ENCODE data around the gene HHIPL1. TPM values are rescaled to one million over a fixed set of nuclear protein-coding genes. Genes with fewer than 3 reads are reported as not detected.
A peak's percentile ranks its signal among the peaks of the same experiment; 100 is the strongest.
"Not testable (repeated sequence)": the region's sequence is repeated elsewhere in the genome, so short reads cannot be mapped to it uniquely, and the experiment has no call there.

The HHIPL1 gene
- total RNA-seq, 2 experiments from 2014 or later, result 0.09 TPM; not detected in 1

DNA sequence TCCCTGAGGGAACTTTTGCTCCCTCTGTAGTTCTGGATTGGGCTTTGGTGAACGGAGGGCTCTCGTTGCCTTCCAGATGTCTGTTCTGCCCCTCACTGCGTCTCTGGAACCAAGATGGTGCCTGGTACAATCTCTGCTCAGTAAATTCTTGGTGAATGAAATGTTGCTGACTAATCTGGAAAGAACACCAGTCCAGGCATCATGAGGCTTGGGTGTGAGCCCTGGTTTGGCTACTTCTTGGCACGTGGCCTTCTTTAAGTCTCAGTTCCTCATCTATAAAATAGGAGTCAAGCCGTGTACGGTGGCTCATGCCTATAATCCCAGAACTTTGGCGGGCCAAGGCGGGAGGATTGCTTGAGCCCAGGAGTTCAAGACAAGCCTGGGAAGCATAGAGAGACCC is 4.3 kb downstream of the HHIPL1 start:
- ATAC-seq (no peak), DNase-seq (no peak)
- Mint-ChIP-seq H3K36me3 (no peaks in the 10 kb centered on the region), H3K9me3 (ENCODE audit: low read depth) (no peaks in the 10 kb centered on the region), H3K27me3 (peaks cover 16% of the 10 kb centered on the region), H3K27ac (no peak overlapping the region), H3K4me1 (no peaks in the 10 kb centered on the region), H3K4me3 (no peak overlapping the region)
- CTCF ChIA-PET, result no interaction called here

DNA sequence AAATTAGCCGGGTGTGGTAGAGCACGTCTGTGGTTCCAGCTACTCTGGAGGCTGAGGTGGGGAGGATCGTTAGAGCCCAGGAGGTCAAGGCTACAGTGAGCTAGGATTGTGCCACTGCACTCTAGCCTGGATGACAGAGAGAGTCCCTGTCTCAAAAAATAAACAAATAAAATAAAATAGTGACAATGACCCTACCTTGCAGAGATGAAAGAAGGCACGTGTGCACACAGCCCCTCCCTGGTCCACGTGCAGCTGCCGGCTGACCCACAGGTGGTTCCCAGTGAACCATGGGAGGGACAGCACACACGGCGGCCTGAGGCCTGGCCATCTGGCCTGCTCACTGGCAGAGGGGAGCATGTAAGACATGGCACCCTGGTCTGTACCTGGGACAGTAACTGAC is 4.7 kb downstream of the HHIPL1 start:
- CTCF ChIA-PET, result no interaction called here
- DNase-seq (no peak), ATAC-seq (no peak)
- Mint-ChIP-seq H3K27me3 (peaks cover 16% of the 10 kb centered on the region), H3K9me3 (ENCODE audit: low read depth) (no peaks in the 10 kb centered on the region), H3K27ac (no peak overlapping the region), H3K4me1 (no peaks in the 10 kb centered on the region), H3K4me3 (no peak overlapping the region), H3K36me3 (no peaks in the 10 kb centered on the region)

DNA sequence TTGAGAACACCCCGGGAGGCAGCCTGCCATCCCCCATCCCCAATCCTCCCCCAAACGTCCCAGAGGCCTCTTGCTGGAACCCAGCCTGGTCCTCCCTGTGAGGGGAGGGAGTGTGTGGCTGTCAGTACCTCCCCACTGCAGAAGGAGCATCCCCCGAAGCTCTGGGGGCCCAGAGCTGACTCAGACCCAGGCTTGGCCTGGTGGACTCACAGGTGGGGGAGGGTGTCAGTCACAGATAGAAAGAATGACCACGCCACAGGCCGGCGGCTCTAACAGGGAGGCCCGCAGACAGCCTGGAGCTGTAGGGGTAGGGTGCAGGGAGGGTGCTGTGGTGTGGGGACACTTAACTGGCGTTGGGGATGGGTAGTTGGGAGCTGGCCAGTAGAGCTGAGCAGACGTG is 5.3 kb downstream of the HHIPL1 start:
- no peak overlapping the region for H3K27ac Mint-ChIP-seq
- H3K36me3 Mint-ChIP-seq, result no peaks in the 10 kb centered on the region
- H3K27me3 Mint-ChIP-seq, result peaks cover 17% of the 10 kb centered on the region
- no peak overlapping the region for H3K4me3 Mint-ChIP-seq
- no peaks in the 10 kb centered on the region for H3K9me3 Mint-ChIP-seq (ENCODE audit: low read depth)
- no peaks in the 10 kb centered on the region for H3K4me1 Mint-ChIP-seq
- CTCF ChIA-PET, result no interaction called here
- DNase-seq, result no peak
- no peak for ATAC-seq

DNA sequence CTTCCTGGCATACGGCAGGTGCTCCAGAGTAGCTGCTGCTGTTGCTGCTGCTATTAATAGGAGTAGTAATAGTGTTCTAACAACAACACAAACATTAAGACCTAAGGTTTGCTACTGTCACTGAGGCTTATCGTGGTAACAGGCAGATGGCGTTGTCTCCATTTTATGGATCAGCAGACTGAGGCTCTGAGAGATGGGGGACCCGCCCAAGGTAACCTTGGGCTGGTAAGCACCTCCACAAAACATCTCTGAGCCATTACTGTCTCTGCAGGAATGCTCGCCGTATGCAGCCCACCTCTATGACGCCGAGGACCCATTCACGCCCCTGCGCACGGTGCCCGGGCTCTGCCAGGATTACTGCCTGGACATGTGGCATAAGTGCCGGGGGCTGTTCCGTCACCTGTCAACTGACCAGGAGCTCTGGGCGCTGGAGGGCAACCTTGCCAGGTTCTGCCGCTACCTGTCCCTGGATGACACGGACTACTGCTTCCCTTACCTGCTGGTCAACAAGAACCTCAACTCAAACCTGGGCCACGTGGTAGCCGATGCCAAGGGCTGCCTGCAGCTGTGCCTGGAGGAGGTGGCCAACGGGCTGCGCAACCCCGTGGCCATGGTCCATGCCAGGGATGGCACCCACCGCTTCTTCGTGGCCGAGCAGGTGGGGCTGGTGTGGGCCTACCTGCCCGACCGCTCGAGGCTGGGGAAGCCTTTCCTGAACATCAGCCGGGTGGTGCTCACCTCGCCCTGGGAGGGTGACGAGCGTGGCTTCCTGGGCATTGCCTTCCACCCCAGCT is 7.2 kb downstream of the HHIPL1 start:
- ATAC-seq (no peak), DNase-seq (no peak)
- CTCF ChIA-PET, result no interaction called here
- H3K4me1 Mint-ChIP-seq, result no peaks in the 10 kb centered on the region
- peaks cover 6% of the 10 kb centered on the region for H3K27me3 Mint-ChIP-seq
- H3K9me3 Mint-ChIP-seq (ENCODE audit: low read depth), result no peaks in the 10 kb centered on the region
- no peak overlapping the region for H3K4me3 Mint-ChIP-seq
- no peaks in the 10 kb centered on the region for H3K36me3 Mint-ChIP-seq
- no peak overlapping the region for H3K27ac Mint-ChIP-seq

DNA sequence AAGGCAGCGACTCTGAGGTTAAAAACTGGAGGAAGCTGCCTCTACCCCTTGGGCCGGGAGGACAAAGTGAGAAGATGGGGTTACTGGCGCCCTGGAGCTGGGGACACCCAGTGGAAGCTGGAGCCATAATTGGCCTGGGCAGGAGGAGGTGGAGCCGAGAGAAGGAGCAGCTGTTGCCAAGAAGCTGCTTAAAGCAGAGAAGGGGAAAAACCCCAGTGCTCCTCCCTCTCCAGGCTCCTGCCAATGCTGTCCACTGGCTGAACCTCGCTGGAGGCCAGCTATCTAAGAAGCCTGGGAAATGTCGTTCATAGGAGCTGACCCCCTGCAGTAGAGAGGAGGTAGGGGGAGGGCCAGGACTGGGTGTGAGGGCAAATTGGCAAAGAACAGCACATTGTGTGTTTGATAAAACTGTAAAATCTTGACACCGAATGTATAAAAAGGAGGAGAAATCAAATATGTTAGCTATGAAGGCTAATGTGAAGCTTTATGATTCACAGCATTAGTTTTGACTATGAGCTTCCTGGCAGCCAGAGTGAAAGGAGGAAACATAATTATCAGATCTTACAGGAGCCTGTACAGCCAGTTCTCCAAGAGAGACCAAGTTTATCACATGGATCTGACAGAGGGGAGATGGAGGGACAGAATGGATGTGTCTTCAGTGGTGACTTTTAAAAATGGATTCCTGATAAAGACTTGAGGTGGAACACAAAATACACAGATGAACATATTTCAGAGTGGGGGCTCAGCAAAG is 9.5 kb downstream of the HHIPL1 start:
- DNase-seq (no peak), ATAC-seq (no peak)
- Mint-ChIP-seq H3K9me3 (ENCODE audit: low read depth) (no peaks in the 10 kb centered on the region), H3K4me1 (no peaks in the 10 kb centered on the region), H3K27ac (no peak overlapping the region), H3K27me3 (peaks cover 23% of the 10 kb centered on the region), H3K36me3 (no peaks in the 10 kb centered on the region), H3K4me3 (no peak overlapping the region)
- CTCF ChIA-PET, result interaction anchor here (0.6 kb wide), 1 partner anchor 216 kb away, joined by 3 read pairs; no protein-coding TSS in a partner anchor

DNA sequence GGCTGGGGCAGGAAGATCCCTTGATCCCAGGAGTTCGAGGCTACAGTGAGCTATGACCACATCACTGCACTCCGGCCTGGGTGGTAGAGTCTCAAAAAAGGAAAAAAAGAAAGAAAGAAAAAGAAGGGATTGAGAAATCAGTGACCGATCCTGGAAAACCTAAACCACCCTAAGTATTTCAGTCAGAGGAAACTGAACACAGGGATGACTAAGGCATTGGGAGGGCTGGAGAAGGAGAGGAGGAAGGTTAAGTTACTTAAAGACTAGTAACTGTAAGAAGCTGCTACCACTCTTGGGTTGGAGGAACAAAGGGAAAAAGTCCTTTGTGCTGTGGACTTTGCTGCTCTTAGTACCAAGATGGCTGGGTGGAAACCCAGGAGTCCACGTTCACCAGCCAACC is 10.6 kb downstream of the HHIPL1 start:
- H3K36me3 Mint-ChIP-seq, result no peaks in the 10 kb centered on the region
- H3K27me3 Mint-ChIP-seq, result peaks cover 30% of the 10 kb centered on the region
- no peaks in the 10 kb centered on the region for H3K9me3 Mint-ChIP-seq (ENCODE audit: low read depth)
- no peak for ATAC-seq
- H3K4me1 Mint-ChIP-seq, result no peaks in the 10 kb centered on the region
- H3K4me3 Mint-ChIP-seq, result no peak overlapping the region
- no peak for DNase-seq
- no peak overlapping the region for H3K27ac Mint-ChIP-seq
- CTCF ChIA-PET, result no interaction called here

DNA sequence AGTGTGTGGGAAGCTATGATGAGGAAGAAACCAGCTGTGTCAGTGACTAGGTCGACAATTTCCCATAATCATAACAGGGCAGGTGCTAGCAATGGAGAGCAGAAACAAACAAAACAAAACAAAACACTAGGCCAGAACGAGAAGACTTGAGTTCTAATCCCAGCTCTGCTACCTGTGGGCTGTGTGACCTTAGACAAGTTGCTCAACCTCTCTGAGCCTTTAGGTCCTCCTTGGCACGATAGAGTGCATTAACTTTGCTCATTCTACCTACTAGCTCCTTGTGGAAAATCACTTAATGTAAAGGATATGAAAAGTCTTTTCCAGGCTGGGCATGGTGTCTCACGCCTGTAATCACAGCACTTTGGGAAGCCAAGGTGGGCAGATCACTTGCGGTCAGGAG is 11.2 kb downstream of the HHIPL1 start:
- H3K4me1 Mint-ChIP-seq, result no peaks in the 10 kb centered on the region
- DNase-seq (no peak), ATAC-seq (no peak)
- H3K27ac Mint-ChIP-seq, result no peak overlapping the region
- H3K4me3 Mint-ChIP-seq, result no peak overlapping the region
- H3K27me3 Mint-ChIP-seq, result peaks cover 36% of the 10 kb centered on the region
- H3K9me3 Mint-ChIP-seq (ENCODE audit: low read depth), result no peaks in the 10 kb centered on the region
- no peaks in the 10 kb centered on the region for H3K36me3 Mint-ChIP-seq
- CTCF ChIA-PET, result interaction anchor here (0.6 to 1.3 kb wide), 2 partner anchors 327 to 1607 kb away, joined by 3 read pairs; no protein-coding TSS in a partner anchor

DNA sequence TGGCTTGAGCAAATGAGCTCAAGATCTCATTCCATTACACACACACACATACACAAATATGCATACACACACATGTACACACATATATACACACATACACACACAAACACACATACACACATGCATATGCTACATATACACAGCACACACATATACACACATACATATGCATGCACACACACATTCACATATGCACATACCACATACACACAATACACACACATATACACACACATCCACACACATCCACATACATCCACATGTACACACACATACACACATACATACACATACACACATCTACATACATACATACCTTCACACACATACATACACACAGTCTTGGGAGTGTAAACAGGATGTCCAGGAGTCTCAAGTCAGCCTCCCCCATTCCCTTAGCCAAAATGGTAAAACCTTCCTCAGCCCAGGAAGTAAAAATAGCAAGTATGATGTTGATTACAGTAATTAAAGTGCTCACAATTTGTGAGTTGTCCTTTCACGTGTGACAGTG is 12.8 kb downstream of the HHIPL1 start:
- CTCF ChIA-PET, result interaction anchor here (1.3 kb wide), 1 partner anchor 326 kb away, joined by 3 read pairs; no protein-coding TSS in a partner anchor
- no peak for ATAC-seq
- no peaks in the 10 kb centered on the region for H3K9me3 Mint-ChIP-seq (ENCODE audit: low read depth)
- H3K4me3 Mint-ChIP-seq, result no peak overlapping the region
- DNase-seq, result no peak
- no peak overlapping the region for H3K27ac Mint-ChIP-seq
- no peaks in the 10 kb centered on the region for H3K4me1 Mint-ChIP-seq
- H3K27me3 Mint-ChIP-seq, result peaks cover 40% of the 10 kb centered on the region
- H3K36me3 Mint-ChIP-seq, result no peaks in the 10 kb centered on the region

DNA sequence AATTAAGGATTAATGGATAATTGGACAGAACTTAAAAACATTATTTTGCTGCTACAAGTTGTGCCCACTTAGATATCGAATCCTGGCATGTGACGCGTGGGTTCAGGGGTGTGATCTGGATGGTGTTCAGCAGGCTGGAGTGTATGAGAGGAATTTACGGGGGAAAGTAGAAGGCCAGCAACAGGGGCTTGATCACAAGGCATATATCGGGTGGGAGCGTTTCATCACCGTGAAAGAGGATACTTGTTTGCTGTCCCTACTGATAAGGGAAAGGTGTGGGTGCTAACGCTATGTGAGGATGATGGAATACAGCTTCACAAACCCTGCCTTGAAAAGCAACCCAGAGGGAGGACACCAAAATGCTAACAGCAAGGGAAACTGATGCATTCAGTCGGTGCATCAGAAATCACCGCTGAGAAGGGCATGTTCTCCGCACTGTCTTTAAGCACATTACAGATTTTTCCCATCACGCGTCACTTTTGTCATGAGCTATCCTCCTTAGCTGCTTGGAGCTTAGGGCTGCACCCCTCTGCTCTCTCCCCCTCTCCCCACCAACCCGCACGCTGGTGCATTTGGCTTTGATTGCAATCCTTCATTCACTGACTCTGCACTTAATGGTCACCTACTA is 13.4 kb downstream of the HHIPL1 start:
- DNase-seq (no peak), ATAC-seq (no peak)
- H3K4me1 Mint-ChIP-seq, result no peaks in the 10 kb centered on the region
- H3K27ac Mint-ChIP-seq, result no peak overlapping the region
- H3K4me3 Mint-ChIP-seq, result no peak overlapping the region
- no peaks in the 10 kb centered on the region for H3K36me3 Mint-ChIP-seq
- no peaks in the 10 kb centered on the region for H3K9me3 Mint-ChIP-seq (ENCODE audit: low read depth)
- CTCF ChIA-PET, result no interaction called here
- H3K27me3 Mint-ChIP-seq, result peaks cover 40% of the 10 kb centered on the region

DNA sequence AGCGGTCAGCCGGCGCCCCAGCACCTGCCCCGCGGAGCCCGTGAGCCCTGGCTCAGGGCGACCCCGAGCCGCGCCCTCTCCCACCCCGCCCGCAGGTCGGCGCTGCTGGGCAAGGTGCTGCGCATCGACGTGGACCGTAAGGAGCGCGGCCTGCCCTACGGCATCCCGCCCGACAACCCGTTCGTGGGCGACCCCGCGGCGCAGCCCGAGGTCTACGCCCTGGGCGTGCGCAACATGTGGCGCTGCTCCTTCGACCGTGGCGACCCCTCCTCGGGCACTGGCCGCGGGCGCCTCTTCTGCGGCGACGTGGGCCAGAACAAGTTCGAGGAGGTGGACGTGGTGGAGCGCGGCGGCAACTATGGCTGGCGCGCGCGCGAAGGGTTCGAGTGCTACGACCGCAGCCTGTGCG is 14.4 kb downstream of the HHIPL1 start:
- ATAC-seq, result peak; percentile 45
- no peaks in the 10 kb centered on the region for H3K36me3 Mint-ChIP-seq

DNA sequence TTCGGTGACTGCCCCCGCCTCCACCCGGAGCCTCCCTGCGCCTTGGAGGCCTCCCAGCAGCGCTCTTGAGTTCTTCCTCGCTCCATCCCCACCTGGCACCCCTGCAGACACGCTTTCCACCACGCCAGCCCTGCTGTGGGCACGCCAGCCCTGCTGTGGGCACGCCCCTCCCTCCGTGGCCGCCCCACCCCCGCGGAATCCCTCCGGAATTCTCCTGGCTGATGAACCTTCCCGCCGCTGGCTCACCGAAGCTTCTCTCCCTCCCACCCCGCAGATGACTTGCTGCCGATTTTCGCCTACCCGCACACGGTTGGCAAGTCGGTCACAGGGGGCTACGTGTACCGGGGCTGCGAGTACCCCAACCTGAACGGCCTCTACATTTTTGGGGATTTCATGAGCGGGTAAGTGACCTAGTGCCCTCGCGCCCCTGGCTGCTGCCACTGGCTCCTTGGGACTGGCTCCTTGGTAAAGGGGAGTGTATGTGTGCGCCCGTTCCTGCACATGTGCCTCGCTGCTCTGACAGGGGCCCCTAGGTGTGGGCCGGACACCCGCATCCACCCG is 15.2 kb downstream of the HHIPL1 start:
- no peak overlapping the region for H3K4me3 Mint-ChIP-seq
- H3K27me3 Mint-ChIP-seq, result peaks cover 34% of the 10 kb centered on the region
- ATAC-seq (no peak), DNase-seq (no peak)
- no peaks in the 10 kb centered on the region for H3K36me3 Mint-ChIP-seq
- no peaks in the 10 kb centered on the region for H3K9me3 Mint-ChIP-seq (ENCODE audit: low read depth)
- H3K27ac Mint-ChIP-seq, result no peak overlapping the region
- H3K4me1 Mint-ChIP-seq, result no peaks in the 10 kb centered on the region
- CTCF ChIA-PET, result no interaction called here

More for the DNA sequence above, 14.4 kb downstream of the HHIPL1 start:
- no peaks in the 10 kb centered on the region for H3K4me1 Mint-ChIP-seq
- CTCF ChIA-PET, result no interaction called here
- H3K27me3 Mint-ChIP-seq, result peaks cover 40% of the 10 kb centered on the region
- no peak overlapping the region for H3K4me3 Mint-ChIP-seq
- DNase-seq, result no peak
- no peaks in the 10 kb centered on the region for H3K9me3 Mint-ChIP-seq (ENCODE audit: low read depth)
- H3K27ac Mint-ChIP-seq, result no peak overlapping the region

DNA sequence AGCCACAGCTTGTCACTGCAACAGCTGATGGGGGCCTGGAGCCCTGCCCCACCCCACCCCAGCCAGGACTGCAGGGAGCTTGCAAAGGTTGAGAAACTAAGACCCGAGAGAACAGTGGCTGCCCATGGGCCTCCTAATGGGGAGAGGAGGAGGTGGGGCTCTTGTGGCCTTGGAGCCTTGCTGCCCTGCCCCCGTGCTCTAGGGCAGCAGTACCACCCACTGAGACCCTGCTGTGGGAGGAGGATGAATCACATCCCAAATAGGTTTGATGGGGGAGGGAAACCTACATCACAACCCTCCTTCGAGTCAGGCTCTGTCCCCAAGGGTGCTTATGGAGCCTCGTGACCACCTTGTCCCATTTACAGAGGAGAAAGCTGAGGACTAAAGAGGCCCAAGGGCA is 15.9 kb downstream of the HHIPL1 start:
- DNase-seq, result no peak
- no peak overlapping the region for H3K27ac Mint-ChIP-seq
- no peaks in the 10 kb centered on the region for H3K9me3 Mint-ChIP-seq (ENCODE audit: low read depth)
- H3K27me3 Mint-ChIP-seq, result peaks cover 34% of the 10 kb centered on the region
- H3K36me3 Mint-ChIP-seq, result no peaks in the 10 kb centered on the region
- no peak overlapping the region for H3K4me3 Mint-ChIP-seq
- CTCF ChIA-PET, result interaction anchor here (0.7 kb wide), 1 partner anchor 22 kb away, joined by 3 read pairs; no protein-coding TSS in a partner anchor
- no peak for ATAC-seq
- no peaks in the 10 kb centered on the region for H3K4me1 Mint-ChIP-seq

DNA sequence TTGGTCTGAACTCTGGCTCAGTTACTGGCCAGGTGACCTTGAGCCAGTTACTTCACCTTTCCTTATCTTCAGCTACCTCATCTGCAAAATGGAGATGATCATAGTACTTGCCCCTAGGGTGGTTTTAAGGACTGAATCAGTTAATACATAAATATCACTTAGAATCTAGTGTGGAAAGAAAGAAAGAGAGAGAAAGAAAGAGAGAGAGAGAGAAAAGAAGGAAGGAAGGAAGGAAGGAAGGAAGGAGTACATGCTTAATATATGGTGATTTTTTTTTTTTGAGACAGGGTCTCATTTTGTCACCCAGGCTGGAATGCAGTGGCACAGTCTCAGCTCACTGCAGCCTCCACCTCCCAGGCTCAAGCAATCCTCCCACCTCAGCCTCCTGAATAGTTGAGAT is 16.3 kb downstream of the HHIPL1 start:
- H3K4me3 Mint-ChIP-seq; H3K9me3 Mint-ChIP-seq (ENCODE audit: low read depth); ATAC-seq; H3K27ac Mint-ChIP-seq; H3K4me1 Mint-ChIP-seq; DNase-seq; H3K36me3 Mint-ChIP-seq: not testable (repeated sequence)
- CTCF ChIA-PET, result interaction anchor here (0.7 kb wide), 1 partner anchor 21 kb away, joined by 3 read pairs; no protein-coding TSS in a partner anchor
- H3K27me3 Mint-ChIP-seq, result peaks cover 34% of the 10 kb centered on the region

Measured in activated CD8-positive, alpha-beta memory T cell treated with anti-CD3 and anti-CD28 coated beads, Interleukin-2, amount 10 ng/mL, durations not matched to agents 7 days and 5 days (primary cell).